ENCODE results near the gene TREX2. TPM values are rescaled to one million over a fixed set of nuclear protein-coding genes. Genes with fewer than 3 reads are reported as not detected.

The TREX2 gene
- total and polyA plus RNA-seq, 2 donors from 2014 or later = 0.67 to 1.4 TPM

- H3K4me1 ChIP-seq (ENCODE audit: control insufficient read depth in 2 of 3, insufficient read depth in 2 of 3, low read depth in 1 of 3, low read length in 3 of 3) = no peaks in the 10 kb centered on the region
- H3K4me3 ChIP-seq (ENCODE audit: low read length in 3 of 3) = no peak overlapping the region
- TF ChIP-seq CTCF (IDR thresholded peaks at IDR 0.05; ENCODE audit: borderline replicate concordance, extremely low read depth, insufficient read depth) = no peak
- no peak for FAIRE-seq
- H3K27me3 ChIP-seq (ENCODE audit: control insufficient read depth, insufficient read depth, low read length) = no peaks in the 10 kb centered on the region
- H3K9me3 ChIP-seq (ENCODE audit: control insufficient read depth in 2 of 3, insufficient read depth in 1 of 3, low read length in 3 of 3) = no peaks in the 10 kb centered on the region
- H3K9ac ChIP-seq (ENCODE audit: low read length in 3 of 3) = no peak overlapping the region
- no peak for DNase-seq
- H3K36me3 ChIP-seq (ENCODE audit: control insufficient read depth in 2 of 3, insufficient read depth in 3 of 3, low read length in 3 of 3) = no peaks in the 10 kb centered on the region
- no peak overlapping the region for H3K27ac ChIP-seq (ENCODE audit: low read depth in 2 of 2, low read length in 2 of 2)
- intact Hi-C loops (cut with DNase I) = no loop called here
These were observed 22.2 kb downstream of the TREX2 start for GRCh38 chrX:153423652-153424051.

- Histone ChIP-seq H3K36me3 (ENCODE audit: control insufficient read depth in 2 of 3, insufficient read depth in 3 of 3, low read length in 3 of 3) (no peaks in the 10 kb centered on the region), H3K27ac (ENCODE audit: low read depth in 2 of 2, low read length in 2 of 2) (no peak overlapping the region), H3K9me3 (ENCODE audit: control insufficient read depth in 2 of 3, insufficient read depth in 1 of 3, low read length in 3 of 3) (no peaks in the 10 kb centered on the region), H3K4me3 (ENCODE audit: low read length in 3 of 3) (no peak overlapping the region), H3K4me1 (ENCODE audit: control insufficient read depth in 2 of 3, insufficient read depth in 2 of 3, low read depth in 1 of 3, low read length in 3 of 3) (no peaks in the 10 kb centered on the region), H3K27me3 (ENCODE audit: control insufficient read depth, insufficient read depth, low read length) (no peaks in the 10 kb centered on the region), H3K9ac (ENCODE audit: low read length in 3 of 3) (no peak overlapping the region)
- DNase-seq = no peak
- intact Hi-C loops (cut with DNase I) = no loop called here
- no peak for FAIRE-seq
- TF ChIP-seq CTCF (IDR thresholded peaks at IDR 0.05; ENCODE audit: borderline replicate concordance, extremely low read depth, insufficient read depth) = no peak
These were observed 24.0 kb downstream of the TREX2 start for GRCh38 chrX:153421856-153422255.

GRCh38 chrX:153420851-153421599 lies 24.8 kb downstream of the TREX2 start:
- Histone ChIP-seq H3K9ac (ENCODE audit: low read length in 3 of 3) (no peak overlapping the region), H3K9me3 (ENCODE audit: control insufficient read depth in 2 of 3, insufficient read depth in 1 of 3, low read length in 3 of 3) (no peaks in the 10 kb centered on the region), H3K4me1 (ENCODE audit: control insufficient read depth in 2 of 3, insufficient read depth in 2 of 3, low read depth in 1 of 3, low read length in 3 of 3) (no peaks in the 10 kb centered on the region), H3K27ac (ENCODE audit: low read depth in 2 of 2, low read length in 2 of 2) (no peak overlapping the region), H3K27me3 (ENCODE audit: control insufficient read depth, insufficient read depth, low read length) (no peaks in the 10 kb centered on the region), H3K4me3 (ENCODE audit: low read length in 3 of 3) (no peak overlapping the region), H3K36me3 (ENCODE audit: control insufficient read depth in 2 of 3, insufficient read depth in 3 of 3, low read length in 3 of 3) (no peaks in the 10 kb centered on the region)
- intact Hi-C loops (cut with DNase I) = no loop called here
- DNase-seq (no peak), FAIRE-seq (no peak)
- no peak for TF ChIP-seq CTCF (IDR thresholded peaks at IDR 0.05; ENCODE audit: borderline replicate concordance, extremely low read depth, insufficient read depth)

Measured in kidney (tissue), 14 donors.